ENCODE measurements around the gene COQ5.

COQ5 gene

GRCh38 chr12:120489018-120489417 is 39.9 kb downstream of the COQ5 start (continued):
- TF ChIP-seq ATF2 (tag by site-specific recombination; IDR thresholded peaks at IDR 0.05; ENCODE audit: low read depth) (peak; percentile 46; the same call in 1 of the 2 replicates), ZSCAN18 (tag by site-specific recombination; IDR thresholded peaks at IDR 0.05) (no peak), ZNF626 (tag by site-specific recombination; IDR thresholded peaks at IDR 0.05) (no peak), ZEB2 (tag by site-specific recombination; IDR thresholded peaks at IDR 0.05) (peak; percentile 86), WT1 (tag by site-specific recombination; IDR thresholded peaks at IDR 0.05) (no peak), HIC1 (tag by site-specific recombination; IDR thresholded peaks at IDR 0.05) (no peak), ZNF292 (tag by site-specific recombination; IDR thresholded peaks at IDR 0.05; ENCODE audit: borderline replicate concordance, low read depth) (no peak), ZNF658 (tag by site-specific recombination; IDR thresholded peaks at IDR 0.05) (no peak), IKZF3 (tag by site-specific recombination; IDR thresholded peaks at IDR 0.05) (0 out of 2 replicates have a peak, but pooled peaks have one; percentile 50), ZNF600 (tag by site-specific recombination; IDR thresholded peaks at IDR 0.05) (peak; percentile 41; the same call in 1 of the 2 replicates), TSHZ1 (tag by site-specific recombination; IDR thresholded peaks at IDR 0.05; ENCODE audit: borderline replicate concordance) (peak; percentile 73; the same call in 1 of the 2 replicates), PRDM6 (tag by site-specific recombination; IDR thresholded peaks at IDR 0.05) (peak; percentile 53; the same call in 1 of the 2 replicates), ZNF670 (tag by site-specific recombination; IDR thresholded peaks at IDR 0.05; ENCODE audit: low read depth) (no peak), ZBTB17 (tag by site-specific recombination; IDR thresholded peaks at IDR 0.05) (peak; percentile 72), ZNF544 (tag by site-specific recombination; IDR thresholded peaks at IDR 0.05) (no peak), ZNF23 (tag by site-specific recombination; IDR thresholded peaks at IDR 0.05; ENCODE audit: borderline replicate concordance) (no peak), ZNF501 (tag by site-specific recombination; IDR thresholded peaks at IDR 0.05) (no peak), ZNF366 (tag by site-specific recombination; conservative IDR thresholded peaks at IDR 0.05) (peak; percentile 67), SP7 (tag by site-specific recombination; IDR thresholded peaks at IDR 0.05) (peak; percentile 95), ZBTB6 (tag by site-specific recombination; IDR thresholded peaks at IDR 0.05) (peak; percentile 61; the same call in 1 of the 2 replicates), KLF1 (tag by site-specific recombination; IDR thresholded peaks at IDR 0.05) (0 out of 2 replicates have a peak, but pooled peaks have one; percentile 23), ZNF76 (tag by site-specific recombination; IDR thresholded peaks at IDR 0.05; ENCODE audit: borderline replicate concordance, low read depth) (no peak), ZNF660 (tag by site-specific recombination; IDR thresholded peaks at IDR 0.05) (peak; percentile 92), YY2 (tag by site-specific recombination; IDR thresholded peaks at IDR 0.05) (no peak), PRDM1 (tag by site-specific recombination; IDR thresholded peaks at IDR 0.05) (no peak), ZNF280C (tag by site-specific recombination; IDR thresholded peaks at IDR 0.05) (no peak), ZNF558 (tag by site-specific recombination; IDR thresholded peaks at IDR 0.05) (peak; percentile 93)
